COR-L47 (cell line): ENCODE data around the gene ST6GAL1.

Experiments used
- DNase-seq: peaks from one replicate; lab custom pipeline; 2025; lab: John Stamatoyannopoulos, UW

Gene ST6GAL1

DNA sequence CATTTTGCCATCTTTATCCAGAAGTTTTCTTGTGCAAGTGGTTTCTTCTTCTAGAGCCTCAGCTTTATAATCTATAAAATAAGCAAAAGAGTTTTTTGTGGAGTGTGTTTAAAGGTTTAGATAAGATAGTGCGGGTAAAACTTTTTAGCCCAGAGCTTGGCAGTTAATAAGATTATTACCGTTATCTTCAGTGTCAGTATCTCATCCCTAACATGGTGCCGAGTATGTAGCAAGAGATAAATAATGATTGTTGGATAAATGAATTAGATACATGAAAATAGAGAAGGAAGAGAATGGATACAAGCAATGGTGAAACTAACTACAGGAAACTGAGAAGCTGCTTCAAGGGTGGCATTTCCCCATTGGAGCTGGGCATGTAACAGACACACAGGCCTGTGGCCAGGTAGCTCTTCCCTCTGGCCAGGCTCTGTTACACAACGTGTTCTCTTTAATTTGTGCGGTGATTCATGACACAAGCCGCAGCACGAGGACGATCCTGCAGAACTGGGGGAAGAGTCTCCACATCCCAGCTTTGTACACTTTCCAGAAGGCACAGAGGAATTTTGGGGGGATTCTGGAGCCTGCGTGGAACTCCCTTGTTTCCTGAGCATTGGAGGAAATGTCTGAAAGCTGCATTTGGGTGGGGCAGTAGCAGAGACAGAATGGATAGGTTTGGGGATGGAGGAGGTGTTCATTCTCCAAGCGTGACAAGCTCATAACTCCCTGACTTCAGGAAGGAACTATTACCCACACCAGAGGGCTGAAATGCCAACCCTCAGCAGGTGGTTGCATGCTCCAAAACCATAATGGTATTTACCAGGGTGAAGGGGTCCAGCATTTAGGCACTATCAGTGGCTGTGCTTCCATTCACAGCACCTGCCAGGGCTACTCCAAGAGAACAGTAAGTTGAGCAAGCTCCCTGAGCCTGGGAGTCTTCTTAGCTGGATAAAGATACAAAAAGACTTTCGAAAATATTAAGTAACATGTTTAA, 14.2 kb upstream of the ST6GAL1 start:
- no peak for DNase-seq

DNA sequence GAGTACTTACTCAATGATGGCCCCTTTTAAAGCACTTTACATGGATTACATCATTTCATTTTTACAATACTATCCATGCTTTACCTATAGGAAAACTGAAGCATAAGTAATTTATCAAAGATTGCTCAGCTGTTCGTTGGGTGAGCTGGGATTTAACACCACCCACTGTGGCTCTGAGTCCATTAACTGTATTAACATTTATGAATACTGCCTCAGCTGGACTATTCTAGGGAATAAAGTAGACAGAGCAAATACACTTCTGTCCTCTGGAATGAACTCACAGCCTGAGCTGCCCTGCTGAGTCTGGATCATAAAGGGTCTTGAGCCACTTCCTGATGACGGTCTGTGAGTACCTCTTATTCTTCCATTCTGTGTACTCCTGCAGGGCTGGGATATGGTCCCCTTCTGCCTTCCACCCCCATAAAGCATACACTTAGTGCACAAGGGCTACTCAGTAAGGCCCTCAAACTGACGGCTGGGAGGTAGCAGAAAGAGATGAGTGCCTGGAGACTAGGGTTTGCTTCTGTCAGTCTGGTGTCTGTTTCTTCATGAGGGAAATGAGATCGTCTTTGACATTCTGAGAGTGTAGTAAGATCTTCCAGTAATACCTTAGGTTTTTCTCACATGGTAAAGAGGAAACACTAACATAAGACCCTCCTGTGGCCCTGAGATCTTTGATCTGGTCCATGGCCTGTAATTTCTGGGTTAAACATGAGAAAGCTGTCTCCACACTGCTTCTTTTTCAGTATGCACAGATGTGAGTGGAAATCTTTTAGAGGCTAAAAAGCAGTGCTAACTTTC, 12.6 kb upstream of the ST6GAL1 start:
- DNase-seq: no peak

DNA sequence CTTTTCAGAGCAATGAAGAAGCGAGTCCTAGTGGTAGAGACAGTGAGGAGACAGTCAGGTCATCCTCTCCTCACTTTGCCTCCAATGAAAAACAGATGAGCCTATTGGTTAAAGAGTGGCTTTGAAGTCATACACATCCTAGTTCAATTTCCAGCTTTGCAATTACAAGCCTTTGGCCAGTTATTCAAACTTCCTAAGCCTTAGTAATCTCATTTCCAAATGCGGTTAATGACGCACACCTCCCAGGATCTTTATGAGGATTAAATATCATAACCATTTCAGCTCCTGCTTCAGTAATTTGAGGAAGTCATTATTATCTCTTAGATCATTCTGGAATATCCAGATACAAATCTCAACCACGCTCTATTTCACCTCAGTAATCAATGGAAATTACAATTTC, 10.0 kb upstream of the ST6GAL1 start:
- no peak for DNase-seq

DNA sequence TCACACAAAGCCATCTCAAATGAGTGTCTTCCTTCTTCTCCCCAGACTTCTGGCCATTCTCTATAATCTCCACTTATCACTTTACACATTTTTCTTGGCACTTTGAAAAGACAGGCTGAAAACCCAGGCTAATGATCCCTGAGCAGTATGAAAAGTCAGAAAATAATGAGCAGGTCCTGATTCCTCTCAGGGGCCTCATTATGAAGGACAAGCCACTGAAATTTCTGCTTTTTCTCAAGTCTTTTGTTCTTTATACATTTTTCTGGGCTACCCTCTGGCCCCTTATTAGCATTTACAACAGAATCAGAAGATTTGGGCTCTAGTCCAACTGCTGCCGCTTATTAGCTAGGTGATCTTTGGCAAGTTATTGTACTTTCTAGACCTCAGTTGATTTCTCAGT, 9.5 kb upstream of the ST6GAL1 start:
- DNase-seq: no peak

DNA sequence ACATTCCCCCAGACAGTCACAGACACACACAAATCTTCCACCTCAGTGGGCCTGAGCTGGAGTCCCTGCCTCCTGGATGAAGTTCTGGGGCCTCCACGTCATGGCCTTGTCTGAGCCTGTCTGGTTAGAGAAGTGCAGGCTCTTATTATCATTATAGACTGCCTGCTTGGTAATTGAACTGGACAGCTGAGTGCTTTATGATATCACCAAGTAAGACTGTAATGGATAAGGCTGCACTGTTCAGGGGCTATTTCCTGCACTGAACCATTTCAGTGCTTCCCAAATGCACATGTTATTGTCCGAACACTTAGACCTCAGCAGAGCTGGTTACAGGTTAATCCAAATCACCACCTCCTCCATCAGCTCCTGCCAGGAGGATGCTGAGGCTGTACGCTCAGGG, 8.7 kb upstream of the ST6GAL1 start:
- no peak for DNase-seq

DNA sequence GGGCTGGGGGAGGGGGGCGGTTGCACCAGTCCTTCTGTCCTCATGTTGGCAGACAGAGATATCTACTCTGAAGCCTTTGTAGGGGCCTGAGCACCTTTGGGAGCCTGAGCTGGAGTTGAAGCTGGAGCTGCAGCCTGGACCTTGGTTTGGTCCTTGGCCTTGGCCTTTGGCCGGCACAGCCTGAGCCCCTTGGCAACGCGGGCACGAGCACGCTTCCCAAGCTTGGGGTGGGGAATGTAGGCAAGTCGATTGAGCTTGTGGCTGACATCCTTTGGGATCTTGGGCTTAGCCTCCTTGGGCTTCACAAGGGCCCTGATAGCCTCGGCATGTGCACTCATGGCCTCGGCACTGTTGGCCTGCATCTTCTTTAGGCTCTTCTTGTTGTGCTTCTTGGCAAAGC, 8.1 kb upstream of the ST6GAL1 start:
- no peak for DNase-seq

DNA sequence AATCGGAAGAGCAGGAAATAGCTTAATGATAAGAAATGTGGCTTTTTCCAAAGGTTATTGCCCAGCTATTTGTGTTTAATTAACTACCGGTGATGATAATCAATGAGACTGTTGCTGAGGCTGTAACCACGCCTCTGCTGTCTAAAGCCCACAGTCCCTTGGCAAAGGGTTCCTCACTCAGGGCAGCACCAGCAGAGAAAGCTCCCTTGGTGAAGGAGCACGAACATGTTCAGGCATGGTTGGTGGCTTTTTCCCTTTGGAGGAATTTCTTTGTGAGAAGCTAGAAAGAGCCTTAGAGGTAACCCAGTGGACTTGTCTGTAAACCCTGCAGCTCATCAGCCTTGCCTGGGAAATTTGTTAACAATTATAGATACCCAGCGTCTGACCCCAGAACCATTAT, 7.5 kb upstream of the ST6GAL1 start:
- DNase-seq: no peak

DNA sequence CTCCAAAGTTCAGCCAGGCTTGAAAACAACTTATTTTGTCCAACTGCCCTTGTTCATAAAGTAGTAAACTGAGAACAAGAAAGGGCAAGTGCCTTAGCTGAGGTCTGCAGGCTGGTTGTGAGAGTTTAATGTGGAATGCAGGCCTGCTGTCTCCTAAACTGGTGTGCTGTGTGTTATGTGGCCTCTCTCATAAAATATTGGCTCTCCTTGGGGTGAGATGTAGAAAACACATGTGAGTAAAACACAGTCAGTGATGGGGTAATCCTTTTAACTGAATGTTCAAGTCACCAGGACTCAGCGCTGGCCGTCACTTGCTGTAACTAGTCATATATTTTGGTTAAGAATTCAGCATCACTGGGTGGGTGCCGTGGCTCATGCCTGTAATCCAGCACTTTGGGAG, 7.1 kb upstream of the ST6GAL1 start:
- DNase-seq: no peak

DNA sequence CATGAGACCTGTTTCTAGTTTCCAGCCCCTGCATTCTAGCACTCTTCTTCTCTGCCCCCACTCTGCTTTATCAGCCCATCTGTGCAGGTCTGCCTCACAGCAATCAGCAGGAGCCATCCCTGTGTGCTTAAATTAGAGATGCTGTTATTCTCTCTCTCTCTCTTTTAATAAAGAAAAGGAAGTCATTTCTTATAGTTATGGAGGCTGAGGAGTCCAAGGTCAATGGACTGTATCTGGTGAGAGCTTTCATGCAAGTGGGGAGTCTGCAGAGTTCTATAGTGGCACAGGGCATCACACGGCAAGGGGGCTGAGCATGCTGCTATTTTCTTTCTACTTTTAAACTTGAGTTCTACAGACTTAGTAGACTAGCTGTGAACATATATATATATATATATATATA, 4.5 kb upstream of the ST6GAL1 start:
- DNase-seq: no peak

DNA sequence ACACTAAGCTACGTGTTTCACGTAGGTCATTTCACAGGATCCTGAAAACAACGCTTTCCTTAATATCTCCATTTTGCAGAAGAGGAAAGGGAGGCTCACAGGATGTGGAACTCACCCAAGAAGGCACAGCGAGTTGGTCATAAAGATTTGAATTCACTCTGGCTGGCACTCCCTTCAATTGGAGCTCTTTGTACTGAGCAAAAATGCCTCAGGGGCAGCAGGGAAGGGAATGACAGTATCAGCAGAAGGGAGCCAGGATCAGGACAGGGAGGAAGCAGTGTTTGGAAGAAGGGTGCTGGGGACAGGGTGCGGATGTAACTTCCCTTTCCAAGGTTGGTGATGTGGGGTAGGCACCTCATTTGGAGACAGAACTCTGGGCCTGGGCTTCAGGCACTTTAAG, 1.1 kb upstream of the ST6GAL1 start:
- no peak for DNase-seq

DNA sequence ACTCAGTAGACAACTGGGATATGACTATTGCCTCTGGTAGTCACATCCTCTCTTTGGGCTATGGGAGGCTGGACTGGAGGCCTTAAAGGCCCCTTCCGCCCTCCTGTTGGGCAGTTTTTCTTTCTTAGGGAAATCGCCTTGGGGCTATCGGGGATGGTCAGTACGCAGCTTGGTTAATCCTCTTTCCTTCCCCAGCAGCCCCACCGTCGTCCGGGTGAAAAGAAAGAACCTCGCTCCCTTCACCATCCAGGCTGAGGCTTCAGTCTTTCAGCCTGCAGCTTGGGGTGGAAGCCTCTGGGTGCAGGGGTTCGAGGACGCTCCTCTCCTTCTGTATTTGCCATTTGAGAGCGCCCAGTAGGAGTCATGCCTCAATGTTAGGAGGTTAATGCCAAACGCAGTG, 641 bp upstream of the ST6GAL1 start:
- DNase-seq: no peak

DNA sequence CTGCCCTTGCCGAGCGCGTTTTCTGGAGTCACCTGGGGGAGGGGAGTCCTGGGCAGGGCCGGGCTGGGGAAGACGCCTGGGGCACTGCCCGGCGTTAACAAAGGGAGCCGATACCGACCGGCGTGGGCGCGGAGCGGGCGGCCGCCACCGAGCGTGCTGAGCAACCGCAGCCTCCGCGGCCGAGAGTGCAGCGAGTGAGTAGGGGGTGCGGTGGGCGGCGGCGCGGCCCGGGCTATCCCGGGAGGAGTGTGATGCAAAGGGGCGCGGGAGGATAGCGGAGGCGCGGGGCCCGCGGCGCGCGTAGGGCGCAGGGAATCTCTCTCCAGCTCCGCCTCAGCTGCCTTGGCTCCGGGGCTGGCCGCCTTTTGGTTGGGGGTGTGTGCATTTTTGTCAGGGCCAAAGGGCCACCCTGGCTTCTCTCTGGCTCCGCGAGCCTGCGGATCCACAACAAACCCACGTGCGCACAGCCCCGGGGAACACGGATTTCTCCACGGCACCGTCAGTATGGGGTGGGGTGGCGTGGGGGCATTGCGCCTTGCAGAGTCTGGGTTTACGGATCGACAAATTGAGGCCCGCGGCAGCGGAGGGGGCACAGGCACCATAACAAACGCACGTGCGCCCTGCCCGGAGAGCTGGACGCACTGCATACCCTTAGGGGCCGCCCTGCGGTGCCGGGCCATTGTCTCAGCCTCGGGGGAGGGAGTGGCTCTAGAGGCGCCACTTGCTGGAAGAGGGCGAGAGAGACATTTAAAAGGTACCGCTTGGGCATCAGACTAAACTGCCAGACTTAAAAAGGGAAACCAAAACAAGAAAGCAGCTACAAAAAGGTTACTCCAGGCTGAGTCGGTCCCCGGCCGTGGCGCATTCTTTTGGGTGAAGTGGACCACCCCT, 560 bp downstream of the ST6GAL1 start:
- peak; percentile 18 for DNase-seq

DNA sequence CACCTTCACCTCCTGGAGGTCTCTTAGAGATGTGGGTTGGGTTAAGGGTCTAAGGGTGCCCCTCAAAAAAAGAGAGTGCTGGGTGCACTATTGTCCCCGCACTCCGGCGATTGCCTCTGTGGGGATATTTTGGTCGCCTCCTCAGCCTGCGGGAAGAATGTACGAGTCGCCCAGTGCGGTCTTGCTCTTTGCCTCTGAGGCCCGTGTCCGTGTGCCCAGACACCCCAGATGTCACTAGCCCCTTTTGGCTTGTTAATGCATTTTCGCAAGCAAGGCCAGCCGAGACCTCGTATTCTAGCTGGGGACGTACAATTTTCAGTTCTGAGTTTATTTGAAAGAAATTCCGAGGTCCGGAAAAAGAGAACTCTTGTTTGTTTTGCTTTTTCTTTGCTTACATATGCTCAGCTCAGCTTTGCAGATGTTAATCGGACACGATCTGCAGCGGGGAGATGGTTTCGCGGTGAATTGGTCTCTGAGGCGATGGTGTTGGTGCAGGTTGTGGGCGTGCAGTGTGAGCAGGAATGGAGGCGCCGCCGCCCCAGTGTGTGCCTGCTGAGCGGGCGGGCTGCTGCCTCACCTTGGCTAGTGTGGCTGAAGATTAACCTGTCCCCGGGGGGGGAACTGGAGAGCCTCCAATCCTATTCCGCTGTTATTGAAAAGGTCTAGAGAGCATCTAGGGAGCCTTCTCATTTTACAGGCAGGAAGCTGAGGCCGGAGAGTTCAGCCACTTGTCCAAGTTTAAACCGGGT, 1.4 kb downstream of the ST6GAL1 start:
- peak; percentile 6 for DNase-seq

DNA sequence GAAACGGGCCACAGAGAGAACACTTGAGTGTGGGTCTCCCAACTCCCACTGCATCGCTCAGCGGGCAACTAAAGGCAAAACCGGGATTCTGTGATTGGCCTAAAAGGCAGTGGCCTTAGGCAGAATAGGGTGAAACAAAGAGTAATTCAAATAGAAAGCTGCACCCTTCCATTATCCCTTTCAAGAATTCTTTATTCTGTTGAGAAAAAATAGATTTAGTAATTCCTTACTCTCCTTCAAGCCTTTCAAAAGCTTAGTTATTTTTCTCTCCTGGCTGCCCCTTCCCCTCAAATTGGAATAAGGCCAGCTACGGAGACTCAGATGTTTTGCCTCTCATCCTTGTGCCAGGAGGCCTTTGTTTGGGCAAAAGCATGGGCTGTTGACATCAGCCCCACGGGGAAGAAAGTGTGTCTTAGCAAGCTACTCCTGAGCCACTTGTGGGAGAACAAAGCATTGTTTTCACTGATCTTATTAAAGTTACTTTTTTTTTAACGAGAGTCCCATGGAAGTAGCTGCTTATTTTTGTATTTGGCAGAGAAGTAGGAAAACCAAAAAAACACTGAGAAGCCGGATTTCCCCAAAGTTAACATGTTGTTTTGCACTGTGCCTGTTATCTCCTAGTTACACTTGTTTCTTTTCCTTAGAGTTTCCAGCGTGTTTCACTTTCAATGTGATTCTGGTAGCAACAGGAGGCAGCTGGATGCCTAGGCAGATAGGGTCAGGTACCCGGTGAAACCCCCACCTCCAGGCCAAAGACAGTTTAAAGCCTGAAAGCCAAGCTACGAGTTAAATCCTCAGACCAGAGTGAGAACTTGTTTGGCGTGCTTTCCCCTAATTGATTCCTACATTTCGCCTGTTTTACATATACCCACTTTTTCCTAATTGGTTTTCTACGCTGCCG, 2.2 kb downstream of the ST6GAL1 start:
- DNase-seq: no peak

DNA sequence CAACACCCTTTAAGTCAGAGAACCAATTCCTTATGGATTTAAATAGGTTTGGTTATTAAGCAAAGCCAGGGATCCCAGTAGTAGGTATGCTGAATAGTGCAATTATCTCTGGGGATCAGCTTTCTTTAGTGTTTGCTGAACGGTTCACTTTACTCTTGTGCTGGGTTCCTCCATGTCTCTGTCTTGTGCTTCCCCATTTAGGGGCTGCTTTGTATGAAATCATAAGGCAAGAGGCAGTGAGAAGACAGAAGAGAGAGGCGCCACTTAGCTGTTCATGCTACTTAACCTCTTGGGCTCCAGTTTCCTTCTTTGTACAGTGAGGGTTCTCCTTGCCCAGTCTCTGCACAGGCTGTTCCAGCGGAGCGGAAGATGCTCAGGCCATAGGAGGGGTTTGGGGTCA, 3.5 kb downstream of the ST6GAL1 start:
- no peak for DNase-seq

DNA sequence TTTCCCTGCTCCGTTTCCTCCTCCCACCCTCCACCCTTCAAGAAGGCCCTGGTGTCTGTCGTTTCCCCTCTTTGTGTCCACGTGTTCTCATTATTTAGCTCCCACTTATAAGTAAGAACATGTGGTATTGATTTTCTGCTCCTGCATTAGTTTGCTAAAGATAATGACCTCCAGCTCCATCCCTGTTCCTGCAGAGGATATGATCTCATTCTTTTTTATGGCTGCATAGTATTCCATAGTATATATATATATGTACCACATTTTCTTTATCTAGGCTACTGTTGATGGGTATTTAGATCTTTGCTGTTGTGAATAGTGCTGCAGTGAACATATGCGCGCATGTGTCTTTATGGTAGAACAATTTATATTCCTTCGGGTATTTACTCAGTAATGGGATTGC, 4.8 kb downstream of the ST6GAL1 start:
- no peak for DNase-seq

DNA sequence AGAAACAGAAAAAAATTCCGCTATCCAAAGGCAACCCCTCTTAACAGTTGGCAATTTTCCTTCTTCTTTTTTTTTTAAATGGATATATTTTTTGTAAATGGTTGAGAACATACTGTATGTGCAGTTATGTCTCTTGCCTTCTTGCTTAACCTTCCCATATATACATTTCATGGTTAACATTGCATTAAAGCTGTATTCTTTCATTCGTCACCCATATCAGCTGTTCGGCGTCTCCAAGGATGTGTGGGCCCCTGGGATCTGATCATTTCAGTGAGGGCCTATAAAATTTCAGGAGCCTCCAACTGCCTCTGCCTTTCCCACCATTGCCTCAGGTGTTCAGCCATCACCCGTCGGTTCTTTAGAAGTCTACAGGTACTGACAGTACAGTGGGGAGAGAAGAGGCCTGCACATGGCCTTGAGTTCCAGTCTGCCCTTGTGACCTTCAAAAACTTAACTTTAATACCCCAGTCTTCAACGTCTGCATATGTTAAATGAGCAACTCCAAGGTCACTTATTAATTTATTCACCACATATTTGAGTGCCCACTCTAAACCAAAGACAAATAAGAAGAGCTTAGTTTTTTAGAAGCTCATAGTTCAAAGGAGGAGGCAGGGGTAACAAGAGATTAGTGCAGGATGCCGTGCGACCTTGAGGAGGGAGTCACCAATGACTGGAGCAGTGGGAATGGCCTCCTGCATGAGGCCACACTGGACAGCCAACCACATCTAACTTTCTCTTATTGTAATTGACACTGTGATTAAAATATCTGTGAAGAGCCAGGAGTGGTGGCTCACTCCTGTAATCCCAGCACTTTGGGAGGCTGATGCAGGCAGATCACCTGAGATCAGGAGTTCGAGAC, 6.9 kb downstream of the ST6GAL1 start:
- DNase-seq: no peak

DNA sequence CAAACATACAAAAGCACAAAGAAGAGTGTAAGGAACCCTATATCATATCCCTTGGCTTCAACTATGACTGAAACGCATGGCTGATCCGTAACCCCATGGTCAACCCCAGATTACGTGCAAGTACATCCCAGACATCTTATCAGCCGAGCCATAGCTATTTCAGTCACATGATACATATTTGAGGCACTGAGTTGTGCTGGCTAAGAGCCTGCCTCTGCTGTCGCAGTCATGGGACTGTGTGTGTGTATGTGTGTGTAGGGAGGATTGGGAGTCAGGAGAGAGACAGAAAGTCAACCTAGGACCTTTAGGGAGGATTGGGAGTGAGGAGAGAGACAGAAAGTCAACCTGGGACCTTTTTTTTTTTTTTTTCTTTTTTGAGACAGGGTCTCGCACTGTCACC, 8.4 kb downstream of the ST6GAL1 start:
- no peak for DNase-seq

DNA sequence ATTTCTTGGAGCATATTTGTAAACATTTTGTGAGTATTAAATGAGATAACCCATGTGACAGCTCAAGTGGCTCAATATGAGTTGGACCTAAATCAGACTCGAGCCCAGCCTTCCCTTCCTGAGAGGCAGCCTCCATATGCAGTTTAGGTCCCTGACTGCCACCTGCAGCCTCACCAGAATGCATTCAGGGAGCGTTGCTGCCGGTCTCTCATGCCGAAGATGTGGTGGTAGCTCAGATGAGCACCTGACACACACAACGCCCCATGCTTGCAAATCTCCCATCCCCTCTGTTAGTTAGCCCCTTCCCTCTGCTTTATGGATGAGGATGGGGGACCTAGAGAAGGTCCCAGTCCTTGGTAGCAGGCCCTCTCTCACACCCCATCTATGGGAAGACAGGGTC, 9.2 kb downstream of the ST6GAL1 start:
- DNase-seq: no peak
